AG10803 (cell line): ENCODE data around the gene GDA.

Experiments
- DNase-seq: peaks from one replicate; pipeline ENCODE4 v3.0.0; 2010; ENCODE audit warnings: low read depth
- H3K4me3 ChIP-seq: 2 replicates; pipeline ENCODE4 v1.5.1; 2011; ENCODE audit warnings: mild to moderate bottlenecking, low read length, control low read depth
- TF ChIP-seq, protein P1 (sequence below): conservative IDR thresholded peaks from 2 replicates; pipeline ENCODE4 v1.5.1; 2011; ENCODE audit warnings: mild to moderate bottlenecking, low read length, control low read depth, inconsistent platforms

The GDA gene

DNA sequence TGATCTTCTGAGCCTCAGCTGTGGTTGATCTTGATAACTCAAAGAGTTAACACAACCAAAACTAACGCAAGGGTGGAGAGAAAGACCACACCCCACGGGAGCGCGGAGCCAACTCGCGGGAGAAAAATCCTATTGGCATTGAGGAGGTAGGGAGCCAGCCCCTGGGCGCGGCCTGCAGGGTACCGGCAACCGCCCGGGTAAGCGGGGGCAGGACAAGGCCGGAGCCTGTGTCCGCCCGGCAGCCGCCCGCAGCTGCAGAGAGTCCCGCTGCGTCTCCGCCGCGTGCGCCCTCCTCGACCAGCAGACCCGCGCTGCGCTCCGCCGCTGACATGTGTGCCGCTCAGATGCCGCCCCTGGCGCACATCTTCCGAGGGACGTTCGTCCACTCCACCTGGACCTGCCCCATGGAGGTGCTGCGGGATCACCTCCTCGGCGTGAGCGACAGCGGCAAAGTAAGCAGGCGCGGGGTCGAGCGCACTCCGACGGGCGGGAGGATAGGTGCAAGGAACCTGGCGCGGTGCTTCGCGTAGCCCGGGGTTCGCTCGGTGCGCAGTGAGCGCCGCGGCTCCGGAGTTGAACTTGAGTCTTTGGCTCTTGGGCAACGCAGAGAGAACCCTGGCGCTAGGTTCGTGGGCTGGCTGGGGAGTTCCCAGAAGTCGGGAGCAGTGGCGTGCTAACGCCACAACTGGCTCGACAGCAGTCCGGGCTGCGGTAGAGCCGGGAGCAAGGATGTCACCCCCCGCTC lies at the start of gene GDA:
TSS of gene GDA (plus strand) at position 210 of the 745 bp plus-strand sequence. CDS start at position 330, 120 bp downstream.
- DNase-seq: no peak

DNA sequence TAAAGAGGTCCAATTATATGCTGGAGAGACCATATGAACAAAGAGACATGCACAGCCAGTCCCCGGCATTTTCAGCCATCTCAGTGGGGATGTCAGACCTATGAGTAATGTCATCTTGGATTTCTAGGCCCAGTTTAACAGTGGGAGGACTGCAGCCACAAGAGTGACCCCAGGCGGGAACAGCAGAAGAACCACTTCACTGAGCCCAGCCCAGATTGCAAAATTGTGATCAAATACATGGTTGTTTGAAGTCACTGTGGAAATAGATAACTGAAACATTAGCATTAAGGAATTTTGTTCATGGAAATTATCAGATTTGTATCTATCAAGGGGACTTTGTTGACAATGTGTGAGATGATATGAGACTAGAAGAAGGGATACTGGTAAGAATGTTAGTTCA lies 46.7 kb upstream of the GDA start:
- TF ChIP-seq, protein P1, sequence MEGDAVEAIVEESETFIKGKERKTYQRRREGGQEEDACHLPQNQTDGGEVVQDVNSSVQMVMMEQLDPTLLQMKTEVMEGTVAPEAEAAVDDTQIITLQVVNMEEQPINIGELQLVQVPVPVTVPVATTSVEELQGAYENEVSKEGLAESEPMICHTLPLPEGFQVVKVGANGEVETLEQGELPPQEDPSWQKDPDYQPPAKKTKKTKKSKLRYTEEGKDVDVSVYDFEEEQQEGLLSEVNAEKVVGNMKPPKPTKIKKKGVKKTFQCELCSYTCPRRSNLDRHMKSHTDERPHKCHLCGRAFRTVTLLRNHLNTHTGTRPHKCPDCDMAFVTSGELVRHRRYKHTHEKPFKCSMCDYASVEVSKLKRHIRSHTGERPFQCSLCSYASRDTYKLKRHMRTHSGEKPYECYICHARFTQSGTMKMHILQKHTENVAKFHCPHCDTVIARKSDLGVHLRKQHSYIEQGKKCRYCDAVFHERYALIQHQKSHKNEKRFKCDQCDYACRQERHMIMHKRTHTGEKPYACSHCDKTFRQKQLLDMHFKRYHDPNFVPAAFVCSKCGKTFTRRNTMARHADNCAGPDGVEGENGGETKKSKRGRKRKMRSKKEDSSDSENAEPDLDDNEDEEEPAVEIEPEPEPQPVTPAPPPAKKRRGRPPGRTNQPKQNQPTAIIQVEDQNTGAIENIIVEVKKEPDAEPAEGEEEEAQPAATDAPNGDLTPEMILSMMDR: no peak
- DNase-seq: no peak
- H3K4me3 ChIP-seq: no peak overlapping the region

More for the DNA sequence above, at the start of gene GDA:
- no peak within 1 kb of the TSS for H3K4me3 ChIP-seq
- TF ChIP-seq, protein P1: no peak

DNA sequence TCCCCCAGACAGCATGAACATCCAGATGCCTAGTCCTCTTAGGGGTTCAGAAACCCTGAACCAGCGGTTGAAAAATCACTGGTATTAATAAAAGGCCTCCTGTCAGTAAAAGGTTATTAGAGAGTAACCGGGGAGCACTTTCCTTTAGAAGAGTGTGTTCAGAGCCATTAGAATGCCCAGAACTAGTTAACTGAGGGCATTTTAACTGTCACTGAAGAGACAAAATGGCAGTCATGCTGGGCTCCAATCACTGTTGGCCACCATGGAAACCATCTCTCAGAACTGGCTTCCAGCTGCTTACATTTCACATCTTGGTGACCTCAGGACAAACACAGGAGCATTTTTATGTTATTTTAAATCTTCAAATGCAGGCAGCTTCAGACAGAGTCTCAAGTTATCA lies 36.2 kb upstream of the GDA start:
- H3K4me3 ChIP-seq: no peak overlapping the region
- DNase-seq: no peak
- TF ChIP-seq, protein P1: no peak

DNA sequence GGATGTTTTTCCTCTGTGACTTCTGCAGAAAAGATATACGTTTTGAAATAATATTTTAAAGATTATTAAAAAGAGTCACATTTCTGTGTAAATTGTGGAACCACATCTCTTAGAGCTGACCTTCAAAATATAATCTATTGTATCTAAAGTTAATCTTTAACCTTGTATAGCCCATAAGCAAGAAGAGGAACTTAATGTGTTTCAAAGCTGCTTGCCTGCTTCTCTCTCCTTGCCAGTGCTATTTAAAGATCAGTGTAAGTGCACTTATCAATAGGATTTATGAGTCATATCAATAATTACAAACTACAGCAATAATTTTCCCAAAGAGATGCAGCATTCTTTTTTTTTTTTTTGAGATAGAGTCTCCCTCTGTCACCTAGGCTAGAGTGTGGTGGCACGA lies 29.4 kb upstream of the GDA start:
- no peak overlapping the region for H3K4me3 ChIP-seq
- DNase-seq: no peak
- TF ChIP-seq, protein P1: no peak

DNA sequence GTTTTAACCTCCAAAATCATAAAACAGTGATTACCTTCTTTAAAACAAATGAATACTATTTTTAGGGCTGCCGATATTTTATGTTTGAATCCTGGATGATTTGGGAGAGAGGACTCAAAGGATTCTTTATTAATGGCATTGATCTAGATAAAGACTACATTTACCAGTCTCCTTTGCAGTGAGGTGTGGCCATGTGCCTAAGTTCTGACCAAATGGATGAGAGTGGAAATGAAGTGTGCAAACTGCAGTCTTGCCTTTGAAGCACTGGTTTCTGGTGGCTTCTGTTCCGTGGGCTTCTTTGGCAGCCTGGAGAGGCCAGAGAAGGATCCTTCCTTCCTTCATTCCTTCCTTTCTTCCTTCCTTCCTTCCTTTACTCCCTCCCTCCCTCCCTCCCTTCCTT lies 24.3 kb upstream of the GDA start:
- H3K4me3 ChIP-seq: no peak overlapping the region
- TF ChIP-seq, protein P1: no peak
- DNase-seq: no peak

DNA sequence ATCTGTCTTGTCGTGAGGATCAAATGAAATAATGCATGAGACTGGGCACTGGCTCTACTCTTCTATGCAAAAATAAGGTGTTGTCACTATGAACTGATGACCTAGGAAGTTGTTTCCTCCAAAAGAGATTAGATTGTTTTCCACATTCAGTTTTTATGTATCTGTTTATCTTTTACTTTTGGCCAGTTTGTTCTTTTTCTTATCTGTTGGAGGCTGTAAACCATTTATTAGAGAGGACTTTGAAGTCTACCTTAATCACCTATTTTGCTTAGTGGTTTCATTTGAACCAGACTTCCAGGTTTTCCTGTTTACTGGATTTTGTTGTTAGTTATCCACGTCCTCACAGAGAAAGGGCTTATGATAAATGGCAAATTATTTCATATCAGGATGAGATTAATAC lies 21.5 kb upstream of the GDA start:
- TF ChIP-seq, protein P1: no peak
- no peak overlapping the region for H3K4me3 ChIP-seq
- no peak for DNase-seq

DNA sequence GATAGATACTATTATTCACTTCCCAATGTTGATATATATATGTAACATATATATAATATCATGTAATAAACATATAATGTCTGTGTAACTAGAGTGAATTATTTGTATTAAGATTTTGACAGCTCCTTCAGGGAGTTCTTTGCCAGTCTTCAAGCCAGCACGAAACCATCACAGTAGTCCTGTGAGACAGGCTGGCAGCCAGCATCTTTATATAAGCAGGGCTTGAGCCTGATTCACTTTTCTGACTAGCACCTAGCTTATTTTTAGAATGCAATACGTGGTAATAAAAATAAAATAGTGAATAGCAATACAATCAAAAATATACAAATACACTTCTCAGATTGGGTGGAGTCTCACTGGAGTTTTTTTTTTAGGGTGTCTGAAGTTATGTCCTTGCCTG lies 20.7 kb upstream of the GDA start:
- TF ChIP-seq, protein P1: no peak
- no peak overlapping the region for H3K4me3 ChIP-seq
- no peak for DNase-seq
